Measurements from ENCODE around the gene RRP12.
"Not testable (repeated sequence)": the region's sequence is repeated elsewhere in the genome, so short reads cannot be mapped to it uniquely, and the experiment has no call there.

RRP12 gene

GRCh38 chr10:97407211-97407951, 6.2 kb upstream of the RRP12 start:
- Histone ChIP-seq H2AFZ (ENCODE audit: low read depth, low read length) (no peak overlapping the region), H3K4me1 (ENCODE audit: control insufficient read depth, insufficient read depth, low read depth, low read length) (peaks cover 6% of the 10 kb centered on the region), H2AK5ac (ENCODE audit: low read length, severe bottlenecking) (no peak overlapping the region), H3K23ac (ENCODE audit: low read length in 2 of 2) (no peak overlapping the region), H2BK5ac (ENCODE audit: low read depth, low read length, poor library complexity, severe bottlenecking) (no peak overlapping the region), H3K4ac (ENCODE audit: low read depth in 1 of 2, low read length in 2 of 2) (no peak overlapping the region), H3K27me3 (ENCODE audit: control insufficient read depth in 1 of 2, insufficient read depth in 1 of 2, low read length in 2 of 2) (no peaks in the 10 kb centered on the region), H4K8ac (ENCODE audit: low read length) (no peak overlapping the region), H3K18ac (ENCODE audit: low read depth in 1 of 2, low read length in 2 of 2) (no peak overlapping the region), H2BK12ac (ENCODE audit: low read length in 2 of 2) (no peak overlapping the region), H3K27ac (ENCODE audit: low read length, poor library complexity, severe bottlenecking) (no peak overlapping the region), H3K79me1 (replicated peaks; ENCODE audit: low read length, poor library complexity, severe bottlenecking) (no peaks in the 10 kb centered on the region), H3K9ac (ENCODE audit: low read length) (no peak overlapping the region), H3K14ac (ENCODE audit: low read length in 2 of 2) (no peak overlapping the region), H4K91ac (ENCODE audit: low read length) (no peak overlapping the region), H3K9me3 (ENCODE audit: control insufficient read depth, low read length) (no peaks in the 10 kb centered on the region), H3K36me3 (ENCODE audit: control insufficient read depth in 1 of 2, insufficient read depth in 2 of 2, low read depth in 1 of 2, low read length in 2 of 2) (peaks cover 0 to 4% of the 10 kb centered on the region in 2 experiments), H3K4me3 (ENCODE audit: insufficient read depth in 1 of 2, low read depth in 1 of 2, low read length in 2 of 2) (peak overlapping the region in 1 of 2 experiments; percentile 16), H3K4me2 (ENCODE audit: low read length, poor library complexity, severe bottlenecking) (peak overlapping the region; percentile 59), H2BK120ac (ENCODE audit: low read depth, low read length) (no peak overlapping the region), H2BK15ac (ENCODE audit: low read depth, poor library complexity, severe bottlenecking) (no peak overlapping the region)
- WGBS: 8% methylated on average over 10 of the region's 10 CpGs
- DNase-seq: peak; percentile 87

GRCh38 chr10:97406483-97406882, 5.3 kb upstream of the RRP12 start:
- H2BK15ac ChIP-seq (ENCODE audit: low read depth, poor library complexity, severe bottlenecking); DNase-seq; H3K27ac ChIP-seq (ENCODE audit: low read length, poor library complexity, severe bottlenecking); H3K18ac ChIP-seq (ENCODE audit: low read depth in 1 of 2, low read length in 2 of 2); H3K23ac ChIP-seq (ENCODE audit: low read length in 2 of 2); H4K91ac ChIP-seq (ENCODE audit: low read length); H3K27me3 ChIP-seq (ENCODE audit: control insufficient read depth in 1 of 2, insufficient read depth in 1 of 2, low read length in 2 of 2); H3K4ac ChIP-seq (ENCODE audit: low read depth in 1 of 2, low read length in 2 of 2); H3K9ac ChIP-seq (ENCODE audit: low read length); H3K14ac ChIP-seq (ENCODE audit: low read length in 2 of 2); H3K4me2 ChIP-seq (ENCODE audit: low read length, poor library complexity, severe bottlenecking); H3K36me3 ChIP-seq (ENCODE audit: control insufficient read depth in 1 of 2, insufficient read depth in 2 of 2, low read depth in 1 of 2, low read length in 2 of 2); H2BK12ac ChIP-seq (ENCODE audit: low read length in 2 of 2); H2BK5ac ChIP-seq (ENCODE audit: low read depth, low read length, poor library complexity, severe bottlenecking); H4K8ac ChIP-seq (ENCODE audit: low read length); H3K9me3 ChIP-seq (ENCODE audit: control insufficient read depth, low read length); H3K79me1 ChIP-seq (replicated peaks; ENCODE audit: low read length, poor library complexity, severe bottlenecking); H3K4me3 ChIP-seq (ENCODE audit: insufficient read depth in 1 of 2, low read depth in 1 of 2, low read length in 2 of 2); H2AK5ac ChIP-seq (ENCODE audit: low read length, severe bottlenecking); H2BK120ac ChIP-seq (ENCODE audit: low read depth, low read length); H2AFZ ChIP-seq (ENCODE audit: low read depth, low read length); H3K4me1 ChIP-seq (ENCODE audit: control insufficient read depth, insufficient read depth, low read depth, low read length): not testable (repeated sequence)
- 95% methylated on average over 6 of the region's 7 CpGs for WGBS

- Histone ChIP-seq H3K79me1 (replicated peaks; ENCODE audit: low read length, poor library complexity, severe bottlenecking) (no peaks in the 10 kb centered on the region), H4K8ac (ENCODE audit: low read length) (no peak overlapping the region), H2AK5ac (ENCODE audit: low read length, severe bottlenecking) (peak overlapping the region; percentile 16), H3K27me3 (ENCODE audit: control insufficient read depth in 1 of 2, insufficient read depth in 1 of 2, low read length in 2 of 2) (no peaks in the 10 kb centered on the region), H4K91ac (ENCODE audit: low read length) (no peak overlapping the region), H3K4me2 (ENCODE audit: low read length, poor library complexity, severe bottlenecking) (no peak overlapping the region), H2BK15ac (ENCODE audit: low read depth, poor library complexity, severe bottlenecking) (no peak overlapping the region), H3K36me3 (ENCODE audit: control insufficient read depth in 1 of 2, insufficient read depth in 2 of 2, low read depth in 1 of 2, low read length in 2 of 2) (peaks cover 0 to 4% of the 10 kb centered on the region in 2 experiments), H3K18ac (ENCODE audit: low read depth in 1 of 2, low read length in 2 of 2) (no peak overlapping the region), H3K4ac (ENCODE audit: low read depth in 1 of 2, low read length in 2 of 2) (no peak overlapping the region), H2BK5ac (ENCODE audit: low read depth, low read length, poor library complexity, severe bottlenecking) (no peak overlapping the region), H3K9me3 (ENCODE audit: control insufficient read depth, low read length) (no peaks in the 10 kb centered on the region), H3K9ac (ENCODE audit: low read length) (no peak overlapping the region), H3K4me1 (ENCODE audit: control insufficient read depth, insufficient read depth, low read depth, low read length) (peaks cover 6% of the 10 kb centered on the region), H3K23ac (ENCODE audit: low read length in 2 of 2) (no peak overlapping the region), H3K14ac (ENCODE audit: low read length in 2 of 2) (no peak overlapping the region), H2BK120ac (ENCODE audit: low read depth, low read length) (no peak overlapping the region), H3K4me3 (ENCODE audit: insufficient read depth in 1 of 2, low read depth in 1 of 2, low read length in 2 of 2) (no peak overlapping the region), H2BK12ac (ENCODE audit: low read length in 2 of 2) (no peak overlapping the region), H2AFZ (ENCODE audit: low read depth, low read length) (no peak overlapping the region), H3K27ac (ENCODE audit: low read length, poor library complexity, severe bottlenecking) (no peak overlapping the region)
- DNase-seq: no peak
- no CpG with 5 or more reads among the region's 3 CpGs for WGBS
Observed at GRCh38 chr10:97406064-97406463, 4.9 kb upstream of the RRP12 start.

- Histone ChIP-seq H3K18ac (ENCODE audit: low read depth in 1 of 2, low read length in 2 of 2) (no peak overlapping the region), H2BK12ac (ENCODE audit: low read length in 2 of 2) (no peak overlapping the region), H3K4me2 (ENCODE audit: low read length, poor library complexity, severe bottlenecking) (no peak overlapping the region), H2BK15ac (ENCODE audit: low read depth, poor library complexity, severe bottlenecking) (no peak overlapping the region), H2AFZ (ENCODE audit: low read depth, low read length) (no peak overlapping the region), H4K91ac (ENCODE audit: low read length) (no peak overlapping the region), H2BK5ac (ENCODE audit: low read depth, low read length, poor library complexity, severe bottlenecking) (no peak overlapping the region), H4K8ac (ENCODE audit: low read length) (no peak overlapping the region), H3K27ac (ENCODE audit: low read length, poor library complexity, severe bottlenecking) (no peak overlapping the region), H3K4ac (ENCODE audit: low read depth in 1 of 2, low read length in 2 of 2) (no peak overlapping the region), H3K23ac (ENCODE audit: low read length in 2 of 2) (no peak overlapping the region), H3K4me1 (ENCODE audit: control insufficient read depth, insufficient read depth, low read depth, low read length) (peaks cover 8% of the 10 kb centered on the region), H2AK5ac (ENCODE audit: low read length, severe bottlenecking) (no peak overlapping the region), H2BK120ac (ENCODE audit: low read depth, low read length) (no peak overlapping the region), H3K79me1 (replicated peaks; ENCODE audit: low read length, poor library complexity, severe bottlenecking) (peaks cover 6% of the 10 kb centered on the region), H3K9ac (ENCODE audit: low read length) (no peak overlapping the region), H3K4me3 (ENCODE audit: insufficient read depth in 1 of 2, low read depth in 1 of 2, low read length in 2 of 2) (no peak overlapping the region), H3K14ac (ENCODE audit: low read length in 2 of 2) (no peak overlapping the region), H3K36me3 (ENCODE audit: control insufficient read depth in 1 of 2, insufficient read depth in 2 of 2, low read depth in 1 of 2, low read length in 2 of 2) (peaks cover 0 to 4% of the 10 kb centered on the region in 2 experiments), H3K27me3 (ENCODE audit: control insufficient read depth in 1 of 2, insufficient read depth in 1 of 2, low read length in 2 of 2) (no peaks in the 10 kb centered on the region), H3K9me3 (ENCODE audit: control insufficient read depth, low read length) (no peaks in the 10 kb centered on the region)
- DNase-seq: no peak
Observed at GRCh38 chr10:97404044-97404443, 2.9 kb upstream of the RRP12 start.

Data from mesenchymal stem cell (in vitro differentiated cells and primary cell).